WTC11 (cell line): ENCODE data around the gene KCNK3.

ENCODE experiments used
- CREB1 ChIP-seq: sonication (generic); formaldehyde crosslinking; IDR thresholded peaks from 2 replicates; pipeline ENCODE4 v1.8.0; 2023; ENCODE audit warnings: mild to moderate bottlenecking, missing genetic modification reagents
- CTCF ChIP-seq: fragments of 200-600 bp; IDR thresholded peaks from 2 replicates; pipeline ENCODE4 v1.8.0; 2022; ENCODE audit warnings: antibody characterized with exemption
- ETV6 ChIP-seq: sonication (generic); formaldehyde crosslinking; IDR thresholded peaks from 2 replicates; pipeline ENCODE4 v1.8.1; 2022; ENCODE audit warnings: mild to moderate bottlenecking, missing genetic modification reagents
- GABPB1 ChIP-seq: sonication (generic); formaldehyde crosslinking; IDR thresholded peaks from 2 replicates; pipeline ENCODE4 v1.8.1; 2023; ENCODE audit warnings: mild to moderate bottlenecking, missing genetic modification reagents
- MAX ChIP-seq: sonication (generic); formaldehyde crosslinking; IDR thresholded peaks from 2 replicates; pipeline ENCODE4 v1.8.0; 2022; ENCODE audit warnings: mild to moderate bottlenecking, missing genetic modification reagents
- NR3C1 ChIP-seq: sonication (generic); formaldehyde crosslinking; conservative IDR thresholded peaks from 2 replicates; pipeline ENCODE4 v1.8.1; 2023; ENCODE audit warnings: low read depth, mild to moderate bottlenecking, missing genetic modification reagents
- TEAD4 ChIP-seq: sonication (generic); formaldehyde crosslinking; IDR thresholded peaks from 2 replicates; pipeline ENCODE4 v1.8.0; 2022; ENCODE audit warnings: mild to moderate bottlenecking, missing genetic modification reagents
- ZNF121 ChIP-seq: sonication (generic); formaldehyde crosslinking; IDR thresholded peaks from 2 replicates; pipeline ENCODE4 v1.8.0; 2023; ENCODE audit warnings: missing genetic modification reagents
- ZNF232 ChIP-seq: sonication (generic); formaldehyde crosslinking; IDR thresholded peaks from 2 replicates; pipeline ENCODE4 v1.8.0; 2022; ENCODE audit warnings: mild to moderate bottlenecking, missing genetic modification reagents

- TF ChIP-seq ZNF121 (CRISPR knock-in tag) (no peak), NR3C1 (no peak), GABPB1 (CRISPR knock-in tag) (no peak), CTCF (no peak), ETV6 (CRISPR knock-in tag) (no peak), CREB1 (CRISPR knock-in tag) (no peak), TEAD4 (CRISPR knock-in tag) (no peak), MAX (CRISPR knock-in tag) (no peak), ZNF232 (CRISPR knock-in tag) (no peak)
These were observed 35.4 kb downstream of the KCNK3 start for GRCh38 chr2:26727641-26728561.
